ENCODE results near the gene UGT1A7. TPM values are rescaled to one million over a fixed set of nuclear protein-coding genes. Genes with fewer than 3 reads are reported as not detected.
"Not testable (repeated sequence)": the region's sequence is repeated elsewhere in the genome, so short reads cannot be mapped to it uniquely, and the experiment has no call there.

UGT1A7 gene
- not detected for polyA plus RNA-seq (ENCODE audit: insufficient read length in 12 of 12)
- long read RNA-seq, donor 1, result 0 reads
- long read RNA-seq, donor 2, result 0 reads
- long read RNA-seq, donor 3, result 0 reads
- long read RNA-seq, donor 4, result 0 reads
- long read RNA-seq, donor 5, result 0 reads
- long read RNA-seq, donor 6, result 0 reads
- long read RNA-seq, donor 7, result 0 reads
- long read RNA-seq, donor 8, result 0 reads
- long read RNA-seq, donor 9, result 0 reads
- long read RNA-seq, donor 10, result 0 reads
- long read RNA-seq, donor 11, result 0 reads

GRCh38 chr2:233681521-233682099, at the start of gene UGT1A7:
TSS of gene UGT1A7 (plus strand) at chr2:233681901. CDS start at chr2:233681938, 37 bp downstream.
- no peak for DNase-seq

DNA sequence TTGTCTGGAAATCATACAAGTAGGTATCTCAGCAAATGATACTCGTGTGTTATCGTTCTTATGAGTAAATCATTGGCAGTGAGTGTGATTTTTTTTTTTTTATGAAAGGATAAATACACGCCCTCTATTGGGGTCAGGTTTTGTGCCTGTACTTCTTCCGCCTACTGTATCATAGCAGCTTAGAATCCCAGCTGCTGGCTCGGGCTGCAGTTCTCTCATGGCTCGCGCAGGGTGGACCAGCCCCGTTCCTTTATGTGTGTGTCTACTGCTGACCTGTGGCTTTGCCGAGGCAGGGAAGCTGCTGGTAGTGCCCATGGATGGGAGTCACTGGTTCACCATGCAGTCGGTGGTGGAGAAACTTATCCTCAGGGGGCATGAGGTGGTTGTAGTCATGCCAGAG, 45.4 kb upstream of the UGT1A7 start, which contains the start of gene UGT1A10:
UGT1A10 (plus strand) TSS at position 143 of the 400 bp plus-strand sequence; CDS start at position 218, 75 bp downstream.
- DNase-seq, result not testable (repeated sequence)

DNA sequence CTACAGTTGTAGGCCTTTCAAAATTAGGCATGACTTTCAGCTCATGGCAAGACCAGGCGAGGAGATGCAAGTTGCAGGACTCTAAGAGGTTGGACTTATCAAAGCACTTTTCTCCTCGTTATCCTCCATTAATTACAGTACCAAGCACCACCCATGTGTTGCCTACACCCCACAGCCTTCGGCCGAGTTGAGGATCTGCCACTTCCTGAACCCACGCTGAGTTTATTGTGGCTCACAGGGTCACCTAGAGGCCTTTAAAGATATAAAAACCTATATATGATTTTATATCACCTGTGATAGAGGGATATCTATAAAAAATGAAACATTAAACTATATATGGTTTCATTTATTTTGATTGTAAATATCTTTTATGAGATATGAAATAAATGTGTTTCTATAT, 42.9 kb upstream of the UGT1A7 start:
- no peak for DNase-seq

DNA sequence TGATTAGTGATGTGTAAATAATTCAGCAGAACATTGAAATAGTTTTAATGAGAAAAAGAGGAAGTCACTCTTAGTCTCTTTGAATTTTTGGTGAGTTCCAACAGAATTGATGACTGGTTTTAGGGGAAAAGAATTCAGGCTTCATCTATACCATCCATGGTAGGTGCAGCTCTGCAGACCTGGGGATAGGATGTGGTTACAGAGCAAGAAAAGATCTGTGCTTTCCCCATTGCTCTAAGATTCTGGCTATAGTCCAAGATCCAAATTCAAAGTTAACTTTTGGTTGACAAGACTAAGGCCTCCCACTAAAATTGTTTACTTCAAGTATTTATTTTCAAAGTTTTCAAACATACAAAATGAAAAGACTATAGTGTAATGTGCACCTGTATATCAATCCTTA, 41.8 kb upstream of the UGT1A7 start:
- no peak for DNase-seq

DNA sequence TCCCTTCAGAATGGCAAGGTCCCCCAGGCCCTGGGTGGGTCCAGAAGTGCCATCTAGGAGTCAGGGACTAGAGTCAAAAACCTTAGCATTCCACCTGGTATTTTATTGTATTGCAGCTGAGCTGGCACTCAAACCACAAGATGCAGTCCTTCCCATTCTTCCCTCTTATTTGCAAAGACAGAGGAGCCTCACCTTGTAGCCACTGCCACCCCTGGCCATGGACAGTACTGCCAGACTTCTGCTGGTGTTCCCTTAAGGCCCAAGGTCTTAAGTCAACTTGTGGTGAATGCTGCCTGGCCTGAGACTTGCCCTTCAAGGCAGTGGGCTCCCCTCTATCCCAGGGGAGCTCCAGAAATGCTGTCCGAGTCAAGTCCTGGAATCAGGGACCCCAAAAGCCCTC, 38.6 kb upstream of the UGT1A7 start:
- DNase-seq, result no peak

DNA sequence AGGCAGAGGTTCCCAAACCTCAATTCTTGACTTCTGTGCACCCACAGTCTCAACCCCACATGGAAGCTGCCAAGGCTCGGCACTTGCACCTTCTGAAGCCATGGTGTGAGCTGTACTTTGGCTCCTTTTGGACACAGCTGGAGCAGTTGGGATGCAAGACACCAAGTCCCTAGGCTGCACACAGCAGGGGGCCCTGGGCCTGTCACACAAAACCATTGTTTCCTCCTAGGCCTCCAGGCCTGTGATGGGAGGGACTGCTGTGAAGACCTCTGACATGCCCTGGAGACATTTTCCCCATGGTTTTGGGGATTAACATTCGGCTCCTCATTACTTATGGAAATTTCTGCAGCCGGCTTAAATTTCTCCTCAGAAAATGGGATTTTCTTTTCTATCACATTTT, 35.7 kb upstream of the UGT1A7 start:
- DNase-seq, result not testable (repeated sequence)

- no peak for DNase-seq
Measured at GRCh38 chr2:233650981-233651380, 30.7 kb upstream of the UGT1A7 start.

DNA sequence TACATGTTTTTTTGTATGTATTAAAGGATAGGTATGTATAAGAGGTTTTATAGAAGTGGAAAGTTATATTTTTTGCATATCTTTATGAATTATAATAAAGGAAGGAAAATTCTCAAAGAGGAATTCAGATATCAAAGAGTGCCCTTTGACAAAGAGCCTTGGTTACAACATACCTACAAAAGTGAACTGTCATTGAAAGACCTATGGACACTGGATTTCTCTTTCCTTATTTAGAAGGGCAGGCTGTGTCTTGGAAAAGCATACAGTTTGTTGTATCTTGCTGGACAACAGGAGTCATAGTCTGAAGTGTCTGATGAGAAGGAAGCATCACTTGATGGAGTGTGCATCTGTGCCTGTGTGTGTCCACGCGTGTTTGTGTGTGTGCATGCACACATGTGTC, 30.3 kb upstream of the UGT1A7 start:
- no peak for DNase-seq

DNA sequence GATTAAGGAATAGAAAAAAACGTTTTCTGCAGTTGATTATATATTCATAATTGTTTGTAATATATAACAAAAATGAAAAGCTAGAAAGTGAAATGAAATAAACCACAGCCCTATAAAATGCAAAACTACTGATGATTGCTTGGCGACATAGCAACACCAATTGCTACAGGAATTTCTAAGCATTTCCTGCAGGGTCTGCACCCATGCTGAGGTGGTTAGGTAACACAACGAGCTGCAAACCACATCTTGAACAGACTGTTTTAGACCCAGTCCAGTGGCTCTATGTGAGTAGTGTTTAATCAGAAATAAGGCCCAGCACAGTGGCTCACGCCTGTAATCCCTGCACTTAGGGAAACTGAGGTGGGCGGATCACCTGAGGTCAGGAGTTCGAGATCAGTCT, 27.2 kb upstream of the UGT1A7 start:
- DNase-seq, result no peak

DNA sequence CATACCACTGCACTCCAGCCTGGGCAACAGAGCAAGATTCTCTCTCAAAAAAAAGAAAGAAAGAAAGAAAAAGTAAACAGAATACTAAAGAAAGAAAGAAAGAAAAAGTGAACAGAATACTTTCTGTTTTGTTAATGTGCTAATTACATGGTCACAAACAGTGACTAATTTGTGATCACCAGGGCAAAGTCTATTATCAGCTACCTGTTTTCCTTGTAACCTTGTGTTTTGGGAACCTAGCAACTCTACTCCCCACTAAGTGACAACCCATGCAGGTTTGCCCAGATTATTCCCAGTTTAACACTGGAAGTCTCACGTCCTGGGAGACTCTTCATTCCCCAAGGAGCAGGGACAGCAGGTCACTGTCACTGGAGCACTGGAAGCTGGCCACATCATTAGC, 26.7 kb upstream of the UGT1A7 start:
- DNase-seq, result no peak

GRCh38 chr2:233655943-233656342, 25.8 kb upstream of the UGT1A7 start:
- not testable (repeated sequence) for DNase-seq

DNA sequence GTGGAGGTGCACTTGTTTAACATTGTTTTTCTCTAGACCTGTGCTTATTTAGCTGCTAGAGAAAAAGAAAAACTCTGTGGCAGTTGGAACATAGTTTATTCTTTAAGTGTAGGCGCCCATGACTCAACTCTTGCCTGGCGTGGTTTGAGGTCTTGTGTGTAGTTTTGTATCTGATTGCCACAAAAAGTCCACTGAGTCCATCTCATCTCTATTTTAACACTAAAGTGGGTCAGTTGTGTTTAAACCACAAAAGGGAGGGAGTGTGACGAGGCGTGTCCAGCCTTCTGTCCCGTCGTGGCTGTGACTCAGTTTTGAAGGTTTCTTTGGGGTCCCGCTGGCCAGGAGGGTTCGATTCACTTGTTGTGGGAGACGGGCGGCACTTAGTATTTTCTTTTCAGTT, 25.3 kb upstream of the UGT1A7 start:
- no peak for DNase-seq

- no peak for DNase-seq
Measured at GRCh38 chr2:233658610-233659009, 23.1 kb upstream of the UGT1A7 start.

DNA sequence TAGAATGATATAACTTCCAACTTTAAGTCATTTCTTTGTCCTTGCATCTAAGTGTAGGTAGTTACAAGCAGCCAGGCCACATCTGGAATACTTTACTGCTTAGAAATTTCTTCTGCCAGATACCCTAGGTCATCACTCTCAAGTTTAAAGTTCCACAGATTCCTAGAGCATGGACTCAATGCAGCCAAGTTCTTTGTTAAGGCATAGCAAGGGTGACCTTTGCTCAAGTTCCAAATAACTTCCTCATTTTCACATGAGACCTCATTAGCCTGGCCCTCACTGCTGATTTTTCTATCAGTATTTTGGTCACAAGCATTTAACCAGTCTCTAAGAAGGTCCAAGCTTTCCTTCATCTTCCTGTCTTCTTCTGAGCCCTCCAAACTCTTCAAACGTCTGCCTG, 17.8 kb upstream of the UGT1A7 start:
- DNase-seq, result no peak

DNA sequence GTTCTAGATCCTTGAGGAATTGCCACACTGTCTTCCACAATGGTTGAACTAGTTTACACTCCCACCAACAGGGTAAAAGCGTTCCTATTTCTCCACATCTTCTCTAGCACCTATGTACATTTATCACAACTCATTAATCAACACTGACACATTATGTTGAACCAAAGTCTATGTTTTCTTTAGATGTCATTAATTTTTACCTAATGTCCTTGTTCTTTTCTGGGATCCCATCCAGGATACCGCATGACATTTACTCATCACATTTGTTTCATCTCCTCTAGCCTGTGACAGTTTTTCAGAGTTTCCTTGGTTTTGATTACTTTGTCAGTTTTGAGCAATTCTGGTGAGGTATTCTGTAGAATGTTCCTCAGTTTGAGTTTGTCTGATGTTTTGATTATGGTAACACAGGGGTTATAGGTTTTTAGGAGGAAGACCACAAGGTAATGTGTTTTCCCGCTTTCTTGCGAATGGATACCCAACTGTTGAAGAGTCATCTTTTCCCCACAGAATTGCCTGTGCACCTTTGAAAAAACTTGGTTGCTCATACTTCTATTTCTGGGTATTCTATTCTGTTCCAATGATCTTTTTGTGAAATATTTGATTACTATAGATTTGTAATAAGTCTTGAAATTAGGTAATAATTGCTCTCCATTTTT, 13.0 kb upstream of the UGT1A7 start:
- no peak for DNase-seq

GRCh38 chr2:233671290-233672161, 10.2 kb upstream of the UGT1A7 start, which contains the start of gene UGT1A9:
TSS of gene UGT1A9 (plus strand) at chr2:233671898. CDS start at chr2:233671935, 37 bp downstream.
- no peak for DNase-seq

GRCh38 chr2:233672886-233673285, 8.8 kb upstream of the UGT1A7 start:
- no peak for DNase-seq

DNA sequence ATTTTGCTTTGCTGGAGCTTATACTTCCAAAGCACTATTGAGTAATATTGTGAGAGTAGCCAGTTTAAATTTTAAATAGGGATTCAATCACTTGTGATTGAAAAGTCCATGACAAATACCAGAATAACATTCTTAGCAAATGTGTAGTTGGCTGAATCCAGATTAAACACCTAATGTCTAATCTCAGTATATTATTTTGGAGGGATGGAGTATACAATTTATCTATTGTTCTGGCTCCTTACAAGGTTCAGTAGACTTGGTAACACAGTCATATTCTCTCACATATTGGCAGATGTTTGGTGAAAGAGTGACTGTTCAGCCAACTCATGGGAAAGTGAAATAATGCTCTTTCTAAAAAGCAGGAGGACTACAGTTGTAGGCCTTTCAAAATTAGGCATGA, 7.8 kb upstream of the UGT1A7 start:
- DNase-seq, result no peak

DNA sequence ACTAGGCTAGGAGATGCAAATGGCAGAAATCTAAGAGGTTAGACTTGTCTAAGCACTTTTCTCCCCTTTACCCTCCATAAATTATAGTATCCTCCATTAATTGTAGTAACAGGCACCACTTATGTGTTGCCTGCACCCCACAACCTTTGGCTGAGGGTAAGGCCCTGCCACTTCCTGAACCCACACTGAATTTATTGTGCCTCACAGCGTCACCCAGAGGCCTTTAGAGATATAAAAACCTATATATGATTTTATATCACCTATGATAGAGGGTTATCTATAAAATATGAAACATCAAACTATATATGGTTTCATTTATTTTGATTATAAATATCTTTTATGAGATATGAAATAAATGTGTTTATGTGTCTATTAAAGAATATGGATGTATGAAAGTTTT, 7.4 kb upstream of the UGT1A7 start:
- no peak for DNase-seq

- no peak for DNase-seq
Measured at GRCh38 chr2:233674995-233675394, 6.7 kb upstream of the UGT1A7 start.

DNA sequence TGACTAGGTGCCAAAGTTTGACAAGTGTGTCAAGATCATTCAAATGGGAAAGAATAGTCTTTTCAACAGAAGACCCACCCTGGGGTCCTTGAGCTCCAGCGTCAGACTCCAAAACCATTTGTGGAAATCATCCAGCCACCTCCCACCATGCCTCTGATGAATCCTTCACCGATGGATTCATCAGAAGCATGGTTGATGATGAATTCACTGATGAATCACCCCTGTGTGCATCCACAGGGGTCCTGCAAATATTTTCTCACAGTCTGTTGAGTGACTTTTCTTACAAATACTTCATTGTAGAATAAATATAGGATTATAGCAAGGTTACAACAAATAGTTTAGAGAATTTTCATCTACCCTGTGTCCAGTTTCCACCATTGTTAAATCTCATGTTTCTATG, 5.7 kb upstream of the UGT1A7 start:
- DNase-seq, result no peak

DNA sequence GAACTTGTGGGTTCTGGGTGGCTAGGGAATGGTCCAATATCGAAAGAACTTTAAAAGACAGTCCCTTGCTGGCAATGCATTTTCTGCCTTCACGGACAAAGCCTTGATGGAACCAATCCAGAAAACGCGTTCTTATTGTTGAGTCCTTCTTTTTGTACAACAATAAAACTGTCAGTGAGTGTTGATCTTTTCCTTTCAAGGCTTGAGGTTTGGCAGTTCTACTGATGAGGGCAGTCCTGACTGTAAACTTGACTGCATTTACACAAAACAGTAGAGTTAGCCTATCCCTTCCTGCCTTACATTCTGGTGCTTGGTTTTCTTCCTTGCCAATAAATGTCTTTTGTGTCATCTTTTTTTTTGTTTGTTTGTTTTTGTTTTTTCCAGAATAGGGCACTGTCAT, 2.5 kb upstream of the UGT1A7 start:
- no peak for DNase-seq

Data from muscle of arm (tissue), 14 donors.